Peyer's patch (tissue), 4 donors: ENCODE measurements around the gene MYBBP1A. TPM values are rescaled to one million over a fixed set of nuclear protein-coding genes. Genes with fewer than 3 reads are reported as not detected.

Experiments
- DNase-seq, 3 donors: peaks; one replicate each; pipeline ENCODE4 v3.0.0-alpha.2; 2017 to 2019
- H3K27ac ChIP-seq, 4 donors: fragments of 200-600 bp; sonication (generic); one replicate each; pipeline ENCODE4 v1.5.1; 2016 to 2019
- H3K27me3 ChIP-seq, 2 donors: fragments of 200-600 bp; sonication (generic); one replicate each; pipeline ENCODE4 v1.5.1; 2019
- H3K36me3 ChIP-seq, 3 donors: fragments of 200-600 bp; sonication (generic); one replicate each; pipeline ENCODE4 v1.5.1; 2016 to 2019
- H3K4me1 ChIP-seq, 4 donors: fragments of 200-600 bp; sonication (generic); one replicate each; pipeline ENCODE4 v1.5.1; 2016 to 2019
- H3K4me3 ChIP-seq, 4 donors: fragments of 200-600 bp; sonication (generic); 1 replicate in 3 of 4; 2 replicates in 1 of 4; pipeline ENCODE4 v1.5.1; 2016 to 2019; ENCODE audit warnings: mild to moderate bottlenecking in 1 of 4
- H3K9me3 ChIP-seq, 4 donors: fragments of 200-600 bp; sonication (generic); one replicate each; pipeline ENCODE4 v1.5.1; 2016 to 2019; ENCODE audit warnings: mild to moderate bottlenecking in 1 of 4
- POLR2A ChIP-seq, 2 donors: fragments of 450-650 bp; IDR thresholded peaks; one replicate each; pipeline ENCODE4 v1.5.1; 2017; ENCODE audit warnings: antibody characterized with exemption in 2 of 2, mild to moderate bottlenecking in 2 of 2, moderate library complexity in 2 of 2
- total RNA-seq, 4 donors: library from RNA; depleted of rRNA; stranded (reverse); fragments of >200 nt; gene quantifications; one replicate each; pipeline ENCODE4 v1.1.0, GENCODE V29; 2016
- TF ChIP-seq, protein P1 (sequence below), 6 experiments: fragments of 450-650 bp in 4 of 6; fragments of 200-600 bp in 2 of 6; sonication (generic) in 1 of 6; IDR thresholded peaks; one replicate each; pipeline ENCODE4 v1.5.1; 2017 to 2019; ENCODE audit warnings: antibody characterized with exemption in 6 of 6, mild to moderate bottlenecking in 3 of 6, moderate library complexity in 1 of 6

Gene MYBBP1A
- total RNA-seq, 4 donors from 2014 or later: 27.1 to 244 (median 91.2) TPM

GRCh38 chr17:4562015-4562969, 7.1 kb upstream of the MYBBP1A start:
- DNase-seq: peak in 1 of 3 donors; percentile 55
- H3K4me1 ChIP-seq: peaks cover 0 to 29% (median 2%) of the 10 kb centered on the region in 4 donors
- no peaks in the 10 kb centered on the region for H3K9me3 ChIP-seq
- peak overlapping the region in 1 of 4 donors; percentile 3 for H3K4me3 ChIP-seq
- no peaks in the 10 kb centered on the region for H3K27me3 ChIP-seq
- no peaks in the 10 kb centered on the region for H3K36me3 ChIP-seq
- H3K27ac ChIP-seq: peak overlapping the region in 3 of 4 donors; percentile 65 to 84 (median 72)
- peak in 1 of 2 donors; percentile 38 for TF ChIP-seq POLR2A (IDR thresholded peaks at IDR 0.05)
- TF ChIP-seq, protein P1, sequence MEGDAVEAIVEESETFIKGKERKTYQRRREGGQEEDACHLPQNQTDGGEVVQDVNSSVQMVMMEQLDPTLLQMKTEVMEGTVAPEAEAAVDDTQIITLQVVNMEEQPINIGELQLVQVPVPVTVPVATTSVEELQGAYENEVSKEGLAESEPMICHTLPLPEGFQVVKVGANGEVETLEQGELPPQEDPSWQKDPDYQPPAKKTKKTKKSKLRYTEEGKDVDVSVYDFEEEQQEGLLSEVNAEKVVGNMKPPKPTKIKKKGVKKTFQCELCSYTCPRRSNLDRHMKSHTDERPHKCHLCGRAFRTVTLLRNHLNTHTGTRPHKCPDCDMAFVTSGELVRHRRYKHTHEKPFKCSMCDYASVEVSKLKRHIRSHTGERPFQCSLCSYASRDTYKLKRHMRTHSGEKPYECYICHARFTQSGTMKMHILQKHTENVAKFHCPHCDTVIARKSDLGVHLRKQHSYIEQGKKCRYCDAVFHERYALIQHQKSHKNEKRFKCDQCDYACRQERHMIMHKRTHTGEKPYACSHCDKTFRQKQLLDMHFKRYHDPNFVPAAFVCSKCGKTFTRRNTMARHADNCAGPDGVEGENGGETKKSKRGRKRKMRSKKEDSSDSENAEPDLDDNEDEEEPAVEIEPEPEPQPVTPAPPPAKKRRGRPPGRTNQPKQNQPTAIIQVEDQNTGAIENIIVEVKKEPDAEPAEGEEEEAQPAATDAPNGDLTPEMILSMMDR (IDR thresholded peaks at IDR 0.05): no peak

DNA sequence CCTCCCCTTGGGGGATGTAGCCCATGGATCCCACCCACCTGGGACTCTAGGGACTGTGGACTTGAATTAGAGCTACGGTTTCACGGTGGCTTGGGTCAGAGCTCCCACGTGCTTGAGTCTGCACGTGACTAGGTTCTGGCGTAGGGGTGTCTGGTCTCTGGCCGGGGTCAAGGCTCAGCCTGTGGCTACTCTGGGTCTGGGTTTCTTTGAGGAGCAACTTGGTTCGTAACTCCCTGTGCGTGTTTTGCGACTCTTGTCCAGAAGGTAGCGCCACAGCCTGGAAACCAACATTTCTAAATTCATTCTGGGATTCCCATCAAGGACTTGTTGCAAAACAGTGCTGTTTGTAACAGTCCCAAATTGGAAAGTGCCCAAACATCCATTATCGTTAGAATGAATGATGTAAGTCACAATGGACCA, 5.7 kb upstream of the MYBBP1A start:
- peak in 1 of 3 donors; percentile 66 for DNase-seq
- Histone ChIP-seq H3K27me3 (no peaks in the 10 kb centered on the region), H3K36me3 (no peaks in the 10 kb centered on the region), H3K4me3 (peak overlapping the region in 2 of 4 donors; percentile 45 to 52), H3K9me3 (no peaks in the 10 kb centered on the region), H3K27ac (peak overlapping the region in 3 of 4 donors; percentile 72 to 84 (median 81)), H3K4me1 (peaks cover 0 to 27% (median 2%) of the 10 kb centered on the region in 4 donors)
- no peak for TF ChIP-seq POLR2A (IDR thresholded peaks at IDR 0.05)
- TF ChIP-seq, protein P1 (IDR thresholded peaks at IDR 0.05): no peak

GRCh38 chr17:4560421-4560820, 5.2 kb upstream of the MYBBP1A start, which contains the start of gene GGT6:
Gene GGT6, minus strand, starts transcription at chr17:4560577. Its CDS starts 56 bp downstream, at chr17:4560521.
- TF ChIP-seq, protein P1 (IDR thresholded peaks at IDR 0.05): no peak
- peak; percentile 58 to 62 for TF ChIP-seq POLR2A (IDR thresholded peaks at IDR 0.05)
- Histone ChIP-seq H3K36me3 (no peaks in the 10 kb centered on the region), H3K27ac (peak within 1 kb of the TSS in 3 of 4 donors; percentile 72 to 84 (median 81)), H3K27me3 (no peaks in the 10 kb centered on the region), H3K4me3 (peak within 1 kb of the TSS in 3 of 4 donors; percentile 22 to 52 (median 45)), H3K9me3 (no peaks in the 10 kb centered on the region), H3K4me1 (peaks cover 0 to 25% (median 4%) of the 10 kb centered on the region in 4 donors)
- peak in 2 of 3 donors; percentile 84 to 87 for DNase-seq

DNA sequence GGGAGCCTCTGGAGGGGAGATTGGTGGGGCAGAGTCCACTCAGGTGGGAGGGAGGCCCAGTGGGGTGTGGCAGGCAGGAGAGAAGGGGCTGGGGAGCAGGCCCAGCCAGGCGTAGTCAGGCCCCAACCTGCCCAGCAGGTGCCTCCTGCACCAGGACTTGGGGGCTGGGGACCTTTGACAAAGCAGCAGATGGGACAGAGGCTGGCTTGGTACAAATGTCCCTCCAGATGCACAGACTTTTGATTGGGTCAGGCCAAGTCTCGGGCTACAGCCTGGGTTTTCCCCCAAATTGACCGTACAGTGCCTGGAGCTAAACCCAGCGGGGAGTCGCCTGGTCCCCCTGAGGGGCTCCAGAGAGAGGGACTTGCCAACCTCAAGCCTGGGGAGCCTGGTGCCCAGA, 4.8 kb upstream of the MYBBP1A start:
- Histone ChIP-seq H3K27ac (peak overlapping the region in 3 of 4 donors; percentile 72 to 84 (median 81)), H3K27me3 (no peaks in the 10 kb centered on the region), H3K4me1 (peaks cover 0 to 23% (median 4%) of the 10 kb centered on the region in 4 donors), H3K4me3 (peak overlapping the region in 3 of 4 donors; percentile 22 to 52 (median 45)), H3K9me3 (no peaks in the 10 kb centered on the region), H3K36me3 (no peaks in the 10 kb centered on the region)
- DNase-seq: no peak
- TF ChIP-seq, protein P1 (IDR thresholded peaks at IDR 0.05): no peak
- TF ChIP-seq POLR2A (IDR thresholded peaks at IDR 0.05): no peak

- H3K36me3 ChIP-seq: no peaks in the 10 kb centered on the region
- H3K27ac ChIP-seq: peak overlapping the region in 2 of 4 donors; percentile 81 to 84
- TF ChIP-seq POLR2A (IDR thresholded peaks at IDR 0.05): no peak
- TF ChIP-seq, protein P1 (IDR thresholded peaks at IDR 0.05): no peak
- H3K4me1 ChIP-seq: peaks cover 0 to 29% (median 7%) of the 10 kb centered on the region in 4 donors
- H3K4me3 ChIP-seq: peak overlapping the region in 2 of 4 donors; percentile 45 to 52
- DNase-seq: no peak
- no peaks in the 10 kb centered on the region for H3K9me3 ChIP-seq
- H3K27me3 ChIP-seq: no peaks in the 10 kb centered on the region
Measured at GRCh38 chr17:4559139-4559791, 4.1 kb upstream of the MYBBP1A start.
